Endothelial cell of umbilical vein (primary cell): Measurements from ENCODE around the gene MED27. TPM values are rescaled to one million over a fixed set of nuclear protein-coding genes. Genes with fewer than 3 reads are reported as not detected.

Experiments
- BruUV-seq: library from RNA; stranded (reverse); fragments of 400-500 nt; replicated peaks from 2 replicates; lab custom pipeline; 2021; lab: Mats Ljungman, UMichigan
- CTCF ChIA-PET: fragments of 300-600, 350-600 bp; sonication (Branson Sonifier 250); formaldehyde crosslinking; loops from one replicate; lab custom pipeline; 2021; ENCODE audit warnings: antibody characterized with exemption, inconsistent platforms; lab: Charles Lee
- POLR2A ChIA-PET: fragments of 300-600, 350-600 bp; sonication (Branson Sonifier 250); formaldehyde crosslinking; loops from one replicate; lab custom pipeline; 2021; ENCODE audit warnings: antibody characterized with exemption, inconsistent platforms; lab: Charles Lee
- DNase-seq: peaks from one replicate; pipeline ENCODE4 v3.0.0-alpha.2; 2011; ENCODE audit warnings: low read depth, low spot score
- FAIRE-seq: peaks from 2 replicates; lab custom pipeline; 2011; peaks lifted over from hg19 to GRCh38; lab: Jason Lieb, UNC
- H2AFZ ChIP-seq: 2 replicates; pipeline ENCODE4 v1.6.0; 2012; ENCODE audit warnings: low read depth, low read length, control low read depth, inconsistent platforms
- H3K27ac ChIP-seq: 2 replicates; pipeline ENCODE4 v1.5.1; 2011; ENCODE audit warnings: low read depth, mild to moderate bottlenecking, control low read depth, low read length, moderate library complexity; ENCODE audit not compliant: insufficient read depth
- H3K27me3 ChIP-seq, 2 experiments: 2 replicates each; pipeline versions ENCODE4 v1.6.0 to v1.6.1; 2011; ENCODE audit warnings: low read length in 2 of 2, mixed read lengths in 1 of 2; ENCODE audit not compliant: control insufficient read depth in 2 of 2, insufficient read depth in 2 of 2
- H3K36me3 ChIP-seq, 2 experiments: 2 replicates in 1 of 2; 3 replicates in 1 of 2; pipeline ENCODE4 v1.5.1; 2011; ENCODE audit warnings: low read length in 2 of 2, mild to moderate bottlenecking in 1 of 2, moderate library complexity in 1 of 2; ENCODE audit not compliant: control insufficient read depth in 2 of 2, insufficient read depth in 2 of 2; ENCODE audit errors: extremely low read depth in 1 of 2
- H3K4me1 ChIP-seq: 3 replicates; pipeline ENCODE4 v1.5.1; 2011; ENCODE audit warnings: mild to moderate bottlenecking, low read length; ENCODE audit not compliant: control insufficient read depth, insufficient read depth; ENCODE audit errors: extremely low read depth
- H3K4me2 ChIP-seq: 2 replicates; pipeline ENCODE4 v1.6.1; 2011; ENCODE audit warnings: low read length, control low read depth, mixed read lengths; ENCODE audit not compliant: insufficient read depth
- H3K4me3 ChIP-seq, 3 experiments: fragments of 200-600 bp in 1 of 3; sonication (generic), shearing (Covaris generic) in 1 of 3; replicated peaks in 1 of 3; 2 replicates each; pipeline ENCODE4 v1.5.1; 2011 to 2016; ENCODE audit warnings: control low read depth in 3 of 3, low read length in 3 of 3, mild to moderate bottlenecking in 2 of 3, inconsistent platforms in 1 of 3, low read depth in 1 of 3, moderate library complexity in 1 of 3; ENCODE audit not compliant: insufficient read depth in 1 of 3
- H3K79me2 ChIP-seq: 2 replicates; pipeline ENCODE4 v1.6.0; 2012; ENCODE audit warnings: low read length, inconsistent platforms; ENCODE audit not compliant: control insufficient read depth, insufficient read depth
- H3K9ac ChIP-seq: replicated peaks from 2 replicates; pipeline ENCODE3; 2011; ENCODE audit warnings: low read length, control low read depth; ENCODE audit not compliant: insufficient read depth; ENCODE audit errors: extremely low read depth
- H3K9me1 ChIP-seq: replicated peaks from 3 replicates; pipeline ENCODE4 v1.6.0; 2011; ENCODE audit warnings: mild to moderate bottlenecking, low read length; ENCODE audit not compliant: control insufficient read depth, insufficient read depth; ENCODE audit errors: extremely low read depth
- H3K9me3 ChIP-seq: replicated peaks from 2 replicates; pipeline ENCODE4 v1.5.1; 2012; ENCODE audit warnings: low read length, inconsistent platforms; ENCODE audit not compliant: control insufficient read depth, insufficient read depth
- H4K20me1 ChIP-seq: replicated peaks from 2 replicates; pipeline ENCODE3; 2011; ENCODE audit warnings: mild to moderate bottlenecking, low read length; ENCODE audit not compliant: control insufficient read depth, insufficient read depth; ENCODE audit errors: extremely low read depth
- EZH2 ChIP-seq: IDR thresholded peaks from 2 replicates; pipeline ENCODE4 v1.6.1; 2012; ENCODE audit warnings: borderline replicate concordance, low read depth, mild to moderate bottlenecking, moderate library complexity, low read length, inconsistent platforms; ENCODE audit not compliant: severe bottlenecking
- FOS ChIP-seq: IDR thresholded peaks from 2 replicates; pipeline ENCODE4 v1.6.1; 2011; ENCODE audit warnings: mild to moderate bottlenecking, low read length, moderate library complexity, borderline replicate concordance; ENCODE audit not compliant: insufficient read depth
- GATA2 ChIP-seq: IDR thresholded peaks from 2 replicates; pipeline ENCODE4 v1.7.0; 2011; ENCODE audit warnings: low read depth, mild to moderate bottlenecking, moderate library complexity, mixed read lengths, low read length; ENCODE audit not compliant: insufficient read length, insufficient read depth
- JUN ChIP-seq: IDR thresholded peaks from 2 replicates; pipeline ENCODE4 v1.6.1; 2011; ENCODE audit warnings: borderline replicate concordance, low read depth; ENCODE audit not compliant: insufficient read length, insufficient read depth
- MYC ChIP-seq: IDR thresholded peaks from one replicate; pipeline ENCODE4 v1.6.1; 2011; ENCODE audit warnings: mild to moderate bottlenecking, low read depth, low read length
- POLR2A ChIP-seq: IDR thresholded peaks from 2 replicates; pipeline ENCODE4 v1.6.1; 2012; ENCODE audit warnings: low read depth, mild to moderate bottlenecking, control low read depth, low read length
- POLR2AphosphoS5 ChIP-seq: IDR thresholded peaks from 2 replicates; pipeline ENCODE4 v1.6.1; 2012; ENCODE audit warnings: low read depth, mild to moderate bottlenecking, control low read depth, low read length, moderate library complexity; ENCODE audit not compliant: insufficient read depth
- dilution Hi-C: fragments of 300-500 bp; cut with MboI; formaldehyde crosslinking; loops from one replicate; pipeline ENCODE4 v1.15.0; 2019; ENCODE audit warnings: low sequenced_read_pairs; ENCODE audit not compliant: extremely low pct_ligation_motif_present
- intact Hi-C: fragments of 100-400 bp; cut with micrococcal nuclease; formaldehyde crosslinking; loops from one replicate; pipeline ENCODE4 v1.10.0; 2022
- polyA plus RNA-seq, 4 experiments: library from polyadenylated mRNA; depleted of rRNA in 3 of 4; stranded (reverse) in 3 of 4; unstranded in 1 of 4; fragments of >200 nt; gene quantifications; 2 replicates each; pipeline versions ENCODE4 v1.2.1 to v1.2.3, GENCODE V29; 2011 to 2012; ENCODE audit warnings: missing spikeins in 1 of 4
- total RNA-seq: library from RNA; stranded (reverse); gene quantifications from 2 replicates; pipeline ENCODE4 v1.2.3, GENCODE V29; 2021
- TF ChIP-seq, protein P1 (sequence below), 2 donors: IDR thresholded peaks; 1 replicate in 1 of 2; 2 replicates in 1 of 2; pipeline ENCODE4 v1.5.1; 2011; ENCODE audit warnings: low read length in 2 of 2, mild to moderate bottlenecking in 2 of 2, moderate library complexity in 2 of 2, control low read depth in 1 of 2, inconsistent platforms in 1 of 2, low read depth in 1 of 2; ENCODE audit not compliant: insufficient read depth in 1 of 2; ENCODE audit errors: extremely low read depth in 1 of 2
- TF ChIP-seq, protein P2 (sequence below): IDR thresholded peaks from 2 replicates; pipeline ENCODE4 v1.6.1; 2011; ENCODE audit not compliant: insufficient read depth, insufficient read length

MED27 gene
- total and polyA plus RNA-seq, 2 donors (not counting 3 experiments of a cell fraction or from before 2014, with no cell fraction given): 27.9 to 47.8 TPM

GRCh38 chr9:132020820-132021510 is 58.7 kb downstream of the MED27 start:
- no peaks in the 10 kb centered on the region for H3K27me3 ChIP-seq
- H3K79me2 ChIP-seq: no peaks in the 10 kb centered on the region
- BruUV-seq: no TSS peak
- peaks cover 9% of the 10 kb centered on the region for H3K4me1 ChIP-seq
- H3K9me1 ChIP-seq: no peaks in the 10 kb centered on the region
- no peak overlapping the region for H3K4me2 ChIP-seq
- dilution Hi-C loops: no loop called here
- no peak overlapping the region for H2AFZ ChIP-seq
- H3K4me3 ChIP-seq: no peak overlapping the region
- DNase-seq (peak; percentile 44), FAIRE-seq (peak; percentile 37)
- intact Hi-C loops: no loop called here
- H3K36me3 ChIP-seq: no peaks in the 10 kb centered on the region
- ChIA-PET POLR2A (no interaction called here), CTCF (interaction anchor here (0.7 to 1.4 kb wide), 5 partner anchors 13 to 232 kb away, joined by 3 read pairs; no protein-coding TSS in a partner anchor)
- no peak overlapping the region for H3K9ac ChIP-seq
- peaks cover 4% of the 10 kb centered on the region for H4K20me1 ChIP-seq
- TF ChIP-seq FOS (peak; percentile 59), EZH2 (no peak), JUN (no peak)
- no peaks in the 10 kb centered on the region for H3K9me3 ChIP-seq
- H3K27ac ChIP-seq: no peak overlapping the region

GRCh38 chr9:132020272-132020671 is 59.4 kb downstream of the MED27 start:
- intact Hi-C loops: no loop called here
- H3K27ac ChIP-seq: no peak overlapping the region

More at GRCh38 chr9:132020272-132020671, 59.4 kb downstream of the MED27 start:
- no peak overlapping the region for H3K9ac ChIP-seq
- DNase-seq (peak; percentile 36), FAIRE-seq (no peak)
- BruUV-seq: no TSS peak
- H3K9me1 ChIP-seq: no peaks in the 10 kb centered on the region
- no peak for TF ChIP-seq MYC
- TF ChIP-seq POLR2A: no peak
- no peak for TF ChIP-seq EZH2
- no peak for TF ChIP-seq POLR2AphosphoS5
- TF ChIP-seq, protein P1, sequence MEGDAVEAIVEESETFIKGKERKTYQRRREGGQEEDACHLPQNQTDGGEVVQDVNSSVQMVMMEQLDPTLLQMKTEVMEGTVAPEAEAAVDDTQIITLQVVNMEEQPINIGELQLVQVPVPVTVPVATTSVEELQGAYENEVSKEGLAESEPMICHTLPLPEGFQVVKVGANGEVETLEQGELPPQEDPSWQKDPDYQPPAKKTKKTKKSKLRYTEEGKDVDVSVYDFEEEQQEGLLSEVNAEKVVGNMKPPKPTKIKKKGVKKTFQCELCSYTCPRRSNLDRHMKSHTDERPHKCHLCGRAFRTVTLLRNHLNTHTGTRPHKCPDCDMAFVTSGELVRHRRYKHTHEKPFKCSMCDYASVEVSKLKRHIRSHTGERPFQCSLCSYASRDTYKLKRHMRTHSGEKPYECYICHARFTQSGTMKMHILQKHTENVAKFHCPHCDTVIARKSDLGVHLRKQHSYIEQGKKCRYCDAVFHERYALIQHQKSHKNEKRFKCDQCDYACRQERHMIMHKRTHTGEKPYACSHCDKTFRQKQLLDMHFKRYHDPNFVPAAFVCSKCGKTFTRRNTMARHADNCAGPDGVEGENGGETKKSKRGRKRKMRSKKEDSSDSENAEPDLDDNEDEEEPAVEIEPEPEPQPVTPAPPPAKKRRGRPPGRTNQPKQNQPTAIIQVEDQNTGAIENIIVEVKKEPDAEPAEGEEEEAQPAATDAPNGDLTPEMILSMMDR (IDR thresholded peaks at IDR 0.05; ENCODE audit: extremely low read depth in 1 of 2, insufficient read depth in 1 of 2, low read depth in 1 of 2, low read length in 2 of 2): no peak
- TF ChIP-seq, protein P2, sequence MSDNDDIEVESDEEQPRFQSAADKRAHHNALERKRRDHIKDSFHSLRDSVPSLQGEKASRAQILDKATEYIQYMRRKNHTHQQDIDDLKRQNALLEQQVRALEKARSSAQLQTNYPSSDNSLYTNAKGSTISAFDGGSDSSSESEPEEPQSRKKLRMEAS: no peak
- no peak for TF ChIP-seq GATA2
- TF ChIP-seq FOS: no peak
- TF ChIP-seq JUN: no peak
- H4K20me1 ChIP-seq: peaks cover 4% of the 10 kb centered on the region
- no peak overlapping the region for H2AFZ ChIP-seq
- H3K9me3 ChIP-seq: no peaks in the 10 kb centered on the region
- ChIA-PET CTCF (interaction anchor here (0.7 to 1.4 kb wide), 5 partner anchors 12 to 233 kb away, joined by 3 read pairs; no protein-coding TSS in a partner anchor), POLR2A (no interaction called here)
- H3K79me2 ChIP-seq: no peaks in the 10 kb centered on the region
- H3K27me3 ChIP-seq: no peaks in the 10 kb centered on the region
- H3K4me1 ChIP-seq: peaks cover 9% of the 10 kb centered on the region
- H3K4me3 ChIP-seq: no peak overlapping the region
- H3K36me3 ChIP-seq: no peaks in the 10 kb centered on the region
- no peak overlapping the region for H3K4me2 ChIP-seq
- dilution Hi-C loops: no loop called here
